ENCODE measurements around the gene C20orf144. TPM values are rescaled to one million over a fixed set of nuclear protein-coding genes. Genes with fewer than 3 reads are reported as not detected.

C20orf144 gene
- not detected for total RNA-seq

GRCh38 chr20:33662172-33662571 is at the start of gene C20orf144:
TSS of gene C20orf144 (plus strand) at chr20:33662327. CDS start at chr20:33662346, 19 bp downstream.

GRCh38 chr20:33666293-33667244 is 4.4 kb downstream of the C20orf144 start, which contains the start of gene ACTL10:
TSS of gene ACTL10 (plus strand) at chr20:33666943. CDS start at chr20:33667498, 555 bp downstream.

GRCh38 chr20:33674294-33675135 is 12.4 kb downstream of the C20orf144 start, which contains the start of gene NECAB3:
TSS of gene NECAB3 (minus strand) at chr20:33674428. CDS start at chr20:33674352, 76 bp downstream.

GRCh38 chr20:33686100-33686983 is 24.2 kb downstream of the C20orf144 start, which contains the start of gene E2F1:
TSS of gene E2F1 (minus strand) at chr20:33686385. CDS start at chr20:33686264, 121 bp downstream.

Other genes with a start within 250 kb of the C20orf144 start
- gene SNTA1, start 218.6 kb upstream of the C20orf144 start, total RNA-seq: 22.1 TPM
- gene CBFA2T2, start 172.2 kb upstream of the C20orf144 start, total RNA-seq: 23.5 TPM
- gene ACTL10, start 4.6 kb downstream of the C20orf144 start, total RNA-seq: 0.46 TPM
- gene NECAB3, start 12.1 kb downstream of the C20orf144 start, total RNA-seq: 32.3 TPM
- gene E2F1, start 24.1 kb downstream of the C20orf144 start, total RNA-seq: 3.7 TPM
- 9.7 TPM for gene PXMP4, start 58.0 kb downstream of the C20orf144 start, total RNA-seq
- gene ZNF341, start 69.7 kb downstream of the C20orf144 start, total RNA-seq: 2.3 TPM
- gene CHMP4B, start 149.0 kb downstream of the C20orf144 start, total RNA-seq: 39.4 TPM